Measurements from ENCODE around the gene VPS45. TPM values are rescaled to one million over a fixed set of nuclear protein-coding genes. Genes with fewer than 3 reads are reported as not detected.

The VPS45 gene
- total and polyA plus RNA-seq, 12 donors, result 26.6 to 73.6 (median 49.8) TPM

DNA sequence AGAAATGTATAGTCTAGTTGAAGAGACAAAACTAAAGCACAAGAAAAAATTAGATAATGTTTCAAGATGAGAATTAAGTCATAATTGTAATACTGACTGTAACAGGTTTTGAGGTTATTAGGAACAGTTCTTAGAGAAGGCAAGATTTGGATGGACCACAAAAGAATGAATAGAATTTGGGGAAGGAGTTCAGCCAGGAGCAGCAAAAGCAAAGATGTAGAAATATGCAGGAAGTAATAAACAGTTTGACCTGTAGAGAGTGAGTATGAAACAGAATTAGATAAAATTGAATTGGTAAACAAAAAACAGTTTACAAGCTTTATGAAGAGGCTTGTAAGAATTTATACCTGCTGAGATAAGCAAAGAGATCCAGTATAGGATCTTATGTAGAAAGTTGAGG is 16.3 kb downstream of the VPS45 start:
- peaks cover 0 to 13% (median 4%) of the 10 kb centered on the region in 9 donors for H3K4me1 ChIP-seq
- peaks cover 0 to 100% (median 21%) of the 10 kb centered on the region in 9 donors for H3K36me3 ChIP-seq
- no peak overlapping the region for H3K4me3 ChIP-seq
- no peak for DNase-seq
- H3K27me3 ChIP-seq, result no peaks in the 10 kb centered on the region
- TF ChIP-seq, protein P1, sequence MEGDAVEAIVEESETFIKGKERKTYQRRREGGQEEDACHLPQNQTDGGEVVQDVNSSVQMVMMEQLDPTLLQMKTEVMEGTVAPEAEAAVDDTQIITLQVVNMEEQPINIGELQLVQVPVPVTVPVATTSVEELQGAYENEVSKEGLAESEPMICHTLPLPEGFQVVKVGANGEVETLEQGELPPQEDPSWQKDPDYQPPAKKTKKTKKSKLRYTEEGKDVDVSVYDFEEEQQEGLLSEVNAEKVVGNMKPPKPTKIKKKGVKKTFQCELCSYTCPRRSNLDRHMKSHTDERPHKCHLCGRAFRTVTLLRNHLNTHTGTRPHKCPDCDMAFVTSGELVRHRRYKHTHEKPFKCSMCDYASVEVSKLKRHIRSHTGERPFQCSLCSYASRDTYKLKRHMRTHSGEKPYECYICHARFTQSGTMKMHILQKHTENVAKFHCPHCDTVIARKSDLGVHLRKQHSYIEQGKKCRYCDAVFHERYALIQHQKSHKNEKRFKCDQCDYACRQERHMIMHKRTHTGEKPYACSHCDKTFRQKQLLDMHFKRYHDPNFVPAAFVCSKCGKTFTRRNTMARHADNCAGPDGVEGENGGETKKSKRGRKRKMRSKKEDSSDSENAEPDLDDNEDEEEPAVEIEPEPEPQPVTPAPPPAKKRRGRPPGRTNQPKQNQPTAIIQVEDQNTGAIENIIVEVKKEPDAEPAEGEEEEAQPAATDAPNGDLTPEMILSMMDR (IDR thresholded peaks at IDR 0.05), result no peak
- H3K27ac ChIP-seq, result peak overlapping the region in 1 of 10 donors; percentile 11
- ATAC-seq, result no peak
- H3K9me3 ChIP-seq, result no peaks in the 10 kb centered on the region
- intact Hi-C loops (cut with DNase I), result loop anchor here in 1 of 10 donors (5.0 kb wide), 1 partner anchor 78 kb away; no protein-coding TSS in a partner anchor

DNA sequence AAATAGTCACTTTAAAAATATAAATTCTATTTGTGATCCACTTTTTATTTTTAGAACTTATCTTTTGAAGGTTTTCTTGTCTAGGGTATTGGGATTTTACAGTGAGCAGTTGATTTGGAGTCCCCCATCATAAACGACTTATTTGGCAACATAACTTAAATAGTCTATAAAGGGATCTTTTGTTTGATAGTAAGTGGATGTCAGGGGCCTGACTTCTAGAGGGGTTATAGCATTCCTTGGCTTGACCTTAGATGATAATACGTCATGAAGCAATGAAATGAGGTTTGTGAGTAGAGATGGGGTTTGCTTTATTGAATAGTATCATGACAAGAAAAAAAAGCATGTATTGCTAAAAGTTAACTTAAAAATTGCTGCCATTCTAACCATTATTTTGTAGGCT is 17.8 kb downstream of the VPS45 start:
- no peaks in the 10 kb centered on the region for H3K9me3 ChIP-seq
- peaks cover 0 to 17% (median 8%) of the 10 kb centered on the region in 9 donors for H3K4me1 ChIP-seq
- H3K27me3 ChIP-seq, result no peaks in the 10 kb centered on the region
- H3K27ac ChIP-seq, result peak overlapping the region in 1 of 10 donors; percentile 23
- intact Hi-C loops (cut with DNase I), result loop anchor here in 1 of 10 donors (5.0 kb wide), 1 partner anchor 67 kb away; no protein-coding TSS in a partner anchor
- no peak for DNase-seq
- TF ChIP-seq, protein P1 (IDR thresholded peaks at IDR 0.05), result no peak
- no peak for ATAC-seq
- peaks cover 0 to 100% (median 15%) of the 10 kb centered on the region in 9 donors for H3K36me3 ChIP-seq
- H3K4me3 ChIP-seq, result no peak overlapping the region
- WGBS, 2 donors, result 46 to 51% methylated on average over 2 of the region's 2 CpGs

DNA sequence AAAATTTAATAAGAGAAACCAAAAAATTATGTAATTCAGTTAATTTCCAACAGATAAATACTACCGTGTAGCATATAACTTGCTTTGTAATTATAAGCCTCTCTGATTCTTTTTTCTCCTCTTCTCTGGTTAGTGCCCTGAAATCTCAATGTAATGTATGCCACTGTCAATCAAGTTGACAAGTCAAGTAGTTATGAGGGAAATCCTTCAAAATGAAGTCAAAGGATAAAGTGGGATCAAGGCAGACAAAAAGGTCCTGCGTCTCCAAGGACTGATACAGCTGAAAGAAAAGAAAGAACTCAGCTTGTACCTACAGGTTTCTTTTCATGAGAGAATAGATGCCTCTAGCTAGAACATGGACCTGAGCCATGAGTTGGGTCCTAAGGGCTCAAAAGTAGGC is 19.8 kb downstream of the VPS45 start:
- Histone ChIP-seq H3K4me1 (peaks cover 0 to 30% (median 0%) of the 10 kb centered on the region in 9 donors), H3K4me3 (no peak overlapping the region), H3K36me3 (peaks cover 0 to 100% (median 21%) of the 10 kb centered on the region in 9 donors), H3K27me3 (no peaks in the 10 kb centered on the region), H3K9me3 (no peaks in the 10 kb centered on the region), H3K27ac (no peak overlapping the region)
- no peak for DNase-seq
- intact Hi-C loops (cut with DNase I), result loop anchor here in 1 of 10 donors (5.0 kb wide), 1 partner anchor 65 kb away; no protein-coding TSS in a partner anchor
- WGBS, 2 donors, result 86% methylated on average over 2 of the region's 2 CpGs
- TF ChIP-seq, protein P1 (IDR thresholded peaks at IDR 0.05), result no peak
- no peak for ATAC-seq

DNA sequence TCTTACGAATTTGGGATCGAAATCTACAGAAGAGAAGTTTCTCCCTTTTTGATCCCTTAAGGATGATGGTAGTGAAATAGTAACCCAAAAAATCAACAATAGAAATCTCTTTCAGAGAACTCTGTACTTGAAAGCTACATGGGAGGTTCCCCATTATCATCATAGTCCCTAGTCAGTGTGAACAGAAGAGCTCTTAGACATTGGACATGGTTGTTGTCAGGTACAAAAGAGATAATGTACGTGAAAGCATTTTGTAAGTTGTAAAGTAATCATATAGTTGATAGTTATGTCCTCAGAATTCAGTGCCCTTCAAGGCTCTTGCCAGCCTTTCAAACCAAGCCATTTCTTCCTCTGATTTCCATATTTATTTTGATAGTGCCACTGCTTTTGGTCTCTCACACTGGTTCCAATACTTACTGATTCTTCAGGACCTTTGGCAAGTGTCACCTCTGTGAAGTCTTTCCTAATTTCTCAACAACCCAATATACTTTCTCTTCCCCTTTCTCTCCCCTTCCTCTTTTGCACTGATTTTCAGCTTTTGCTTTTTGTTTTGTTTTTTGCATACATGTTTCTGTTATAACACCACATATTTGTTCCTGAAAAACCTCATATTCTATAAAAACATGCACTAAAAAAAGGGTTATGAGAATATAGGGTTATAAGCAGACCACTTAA is 22.4 kb downstream of the VPS45 start:
- 81 to 83% methylated on average over 3 of the region's 3 CpGs for WGBS, 2 donors
- DNase-seq (no peak), ATAC-seq (no peak)
- Histone ChIP-seq H3K4me1 (peaks cover 0 to 30% (median 8%) of the 10 kb centered on the region in 9 donors), H3K36me3 (peaks cover 0 to 99% (median 17%) of the 10 kb centered on the region in 9 donors), H3K27me3 (no peaks in the 10 kb centered on the region), H3K27ac (peak overlapping the region in 4 of 10 donors; percentile 12 to 46 (median 17)), H3K4me3 (no peak overlapping the region), H3K9me3 (no peaks in the 10 kb centered on the region)
- TF ChIP-seq, protein P1 (IDR thresholded peaks at IDR 0.05), result no peak
- intact Hi-C loops (cut with DNase I), result loop anchor here in 1 of 10 donors (5.0 kb wide), 1 partner anchor 62 kb away; no protein-coding TSS in a partner anchor

Data from heart right ventricle (tissue), 16 donors.